Gastroesophageal sphincter (tissue), 4 donors: ENCODE data around the gene HES4. TPM values are rescaled to one million over a fixed set of nuclear protein-coding genes. Genes with fewer than 3 reads are reported as not detected.
A peak's percentile ranks its signal among the peaks of the same experiment; 100 is the strongest.

Experiments
- ATAC-seq: fragments of 150-250 bp; one replicate; pipeline ENCODE4 v1.9.1; 2016; ENCODE audit warnings: mild to moderate bottlenecking, moderate library complexity
- H3K27ac ChIP-seq, 4 donors: fragments of 200-600 bp; sonication (generic) in 3 of 4; 1 replicate in 3 of 4; 2 replicates in 1 of 4; pipeline ENCODE4 v1.5.1; 2016 to 2019
- H3K27me3 ChIP-seq: fragments of 200-600 bp; sonication (generic); one replicate; pipeline ENCODE4 v1.5.1; 2019
- H3K36me3 ChIP-seq, 2 donors: fragments of 200-600 bp; sonication (generic); one replicate each; pipeline ENCODE4 v1.5.1; 2019; ENCODE audit warnings: control low read depth in 1 of 2
- H3K4me1 ChIP-seq, 3 donors: fragments of 200-600 bp; sonication (generic); 1 replicate in 2 of 3; 2 replicates in 1 of 3; pipeline ENCODE4 v1.5.1; 2016 to 2019; ENCODE audit warnings: control low read depth in 2 of 3
- H3K4me3 ChIP-seq, 2 donors: fragments of 200-600 bp; sonication (generic); one replicate each; pipeline ENCODE4 v1.5.1; 2019; ENCODE audit warnings: mild to moderate bottlenecking in 1 of 2, moderate library complexity in 1 of 2
- H3K9me3 ChIP-seq, 3 donors: fragments of 200-600 bp; sonication (generic); one replicate each; pipeline ENCODE4 v1.5.1; 2017 to 2019; ENCODE audit warnings: control low read depth in 2 of 3
- EP300 ChIP-seq: sonication (generic); formaldehyde crosslinking; IDR thresholded peaks from one replicate; pipeline ENCODE4 v1.6.1; 2017; ENCODE audit warnings: antibody characterized with exemption, mild to moderate bottlenecking
- POLR2A ChIP-seq, 2 donors: fragments of 450-650 bp; IDR thresholded peaks; one replicate each; pipeline ENCODE4 v1.6.1; 2017; ENCODE audit warnings: antibody characterized with exemption in 2 of 2, mild to moderate bottlenecking in 2 of 2, moderate library complexity in 1 of 2
- POLR2AphosphoS5 ChIP-seq: sonication (generic); formaldehyde crosslinking; IDR thresholded peaks from one replicate; pipeline ENCODE4 v1.6.1; 2017; ENCODE audit warnings: antibody characterized with exemption
- WGBS, 2 donors: methylation state at CpG; one replicate each; pipeline ENCODE4 v1.1.5; 2018; ENCODE audit warnings: low coverage in 1 of 2; 5-methylcytosine and 5-hydroxymethylcytosine counted together
- total RNA-seq, 4 donors: library from RNA; depleted of rRNA; stranded (reverse); fragments of >200 nt; gene quantifications; one replicate each; pipeline ENCODE4 v1.1.0, GENCODE V29; 2016
- TF ChIP-seq, protein P1 (sequence below), 4 experiments: fragments of 200-600 bp in 2 of 4; fragments of 450-650 bp in 2 of 4; sonication (generic) in 1 of 4; IDR thresholded peaks; one replicate each; pipeline ENCODE4 v1.5.1; 2017 to 2019; ENCODE audit warnings: antibody characterized with exemption in 4 of 4, mild to moderate bottlenecking in 2 of 4, moderate library complexity in 2 of 4

Gene HES4
- total RNA-seq, 4 donors from 2014 or later: 33.6 to 77.6 (median 48.4) TPM

GRCh38 chr1:1040004-1040991 lies 40.4 kb upstream of the HES4 start:
- Histone ChIP-seq H3K27ac (peak overlapping the region in 2 of 4 donors; percentile 37 to 65), H3K9me3 (no peaks in the 10 kb centered on the region), H3K27me3 (peaks cover 2% of the 10 kb centered on the region), H3K4me3 (peak overlapping the region; percentile 28 to 57), H3K4me1 (peaks cover 3 to 26% (median 12%) of the 10 kb centered on the region in 3 donors), H3K36me3 (peaks cover 0 to 41% of the 10 kb centered on the region in 2 donors)
- peak; percentile 90 for ATAC-seq
- TF ChIP-seq POLR2A (IDR thresholded peaks at IDR 0.05): no peak
- TF ChIP-seq, protein P1, sequence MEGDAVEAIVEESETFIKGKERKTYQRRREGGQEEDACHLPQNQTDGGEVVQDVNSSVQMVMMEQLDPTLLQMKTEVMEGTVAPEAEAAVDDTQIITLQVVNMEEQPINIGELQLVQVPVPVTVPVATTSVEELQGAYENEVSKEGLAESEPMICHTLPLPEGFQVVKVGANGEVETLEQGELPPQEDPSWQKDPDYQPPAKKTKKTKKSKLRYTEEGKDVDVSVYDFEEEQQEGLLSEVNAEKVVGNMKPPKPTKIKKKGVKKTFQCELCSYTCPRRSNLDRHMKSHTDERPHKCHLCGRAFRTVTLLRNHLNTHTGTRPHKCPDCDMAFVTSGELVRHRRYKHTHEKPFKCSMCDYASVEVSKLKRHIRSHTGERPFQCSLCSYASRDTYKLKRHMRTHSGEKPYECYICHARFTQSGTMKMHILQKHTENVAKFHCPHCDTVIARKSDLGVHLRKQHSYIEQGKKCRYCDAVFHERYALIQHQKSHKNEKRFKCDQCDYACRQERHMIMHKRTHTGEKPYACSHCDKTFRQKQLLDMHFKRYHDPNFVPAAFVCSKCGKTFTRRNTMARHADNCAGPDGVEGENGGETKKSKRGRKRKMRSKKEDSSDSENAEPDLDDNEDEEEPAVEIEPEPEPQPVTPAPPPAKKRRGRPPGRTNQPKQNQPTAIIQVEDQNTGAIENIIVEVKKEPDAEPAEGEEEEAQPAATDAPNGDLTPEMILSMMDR (IDR thresholded peaks at IDR 0.05): peak in 3 of 4 experiments; percentile 35 to 48 (median 42)
- no CpG with 5 or more reads among the region's 99 CpGs for WGBS, 2 donors

DNA sequence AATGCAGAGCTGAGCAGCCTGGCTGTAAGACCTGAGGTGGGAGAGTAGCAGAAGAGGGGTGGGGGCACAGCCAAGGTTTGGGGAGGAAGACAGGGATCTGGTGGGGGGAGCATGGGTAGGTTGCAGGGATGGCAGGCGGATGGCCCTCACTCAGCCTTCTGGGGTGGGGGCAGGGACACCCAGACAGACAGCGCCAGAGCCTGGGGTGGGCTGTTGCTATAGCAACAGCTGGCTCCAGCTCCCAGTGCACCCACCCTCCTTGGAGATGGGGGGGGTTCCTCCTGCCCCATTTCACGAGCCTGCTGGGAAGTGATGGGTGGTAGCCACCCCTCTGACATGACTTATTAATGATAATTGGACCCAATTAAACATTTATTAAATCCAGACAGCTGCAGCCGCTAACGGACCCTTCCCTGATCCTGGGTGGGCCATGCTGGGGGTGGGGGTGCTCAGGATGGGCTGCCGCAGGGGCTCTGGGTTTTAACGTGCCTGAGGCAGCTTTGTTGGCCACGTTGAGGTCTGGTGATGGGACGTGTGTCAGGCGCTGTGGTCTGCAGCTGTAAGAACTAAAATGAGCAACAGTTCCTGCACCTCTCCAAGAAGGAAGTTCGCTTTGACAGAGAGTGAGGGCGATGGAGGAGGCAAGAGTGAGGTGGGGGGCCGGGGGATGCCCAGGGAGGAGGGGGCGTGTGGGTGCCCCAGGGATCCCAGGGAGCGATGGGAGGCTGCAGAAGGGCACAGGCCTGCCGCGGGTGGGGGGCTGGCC lies 39.4 kb upstream of the HES4 start:
- Histone ChIP-seq H3K4me1 (peaks cover 3 to 28% (median 12%) of the 10 kb centered on the region in 3 donors), H3K36me3 (peaks cover 0 to 34% of the 10 kb centered on the region in 2 donors), H3K27ac (no peak overlapping the region), H3K9me3 (no peaks in the 10 kb centered on the region), H3K4me3 (no peak overlapping the region), H3K27me3 (peaks cover 12% of the 10 kb centered on the region)
- ATAC-seq: no peak
- no peak for TF ChIP-seq POLR2AphosphoS5
- TF ChIP-seq POLR2A (IDR thresholded peaks at IDR 0.05): no peak
- TF ChIP-seq EP300: no peak
- TF ChIP-seq, protein P1 (IDR thresholded peaks at IDR 0.05): no peak
- 27 to 80% methylated on average over 1 to 3 of the region's 17 CpGs for WGBS, 2 donors

DNA sequence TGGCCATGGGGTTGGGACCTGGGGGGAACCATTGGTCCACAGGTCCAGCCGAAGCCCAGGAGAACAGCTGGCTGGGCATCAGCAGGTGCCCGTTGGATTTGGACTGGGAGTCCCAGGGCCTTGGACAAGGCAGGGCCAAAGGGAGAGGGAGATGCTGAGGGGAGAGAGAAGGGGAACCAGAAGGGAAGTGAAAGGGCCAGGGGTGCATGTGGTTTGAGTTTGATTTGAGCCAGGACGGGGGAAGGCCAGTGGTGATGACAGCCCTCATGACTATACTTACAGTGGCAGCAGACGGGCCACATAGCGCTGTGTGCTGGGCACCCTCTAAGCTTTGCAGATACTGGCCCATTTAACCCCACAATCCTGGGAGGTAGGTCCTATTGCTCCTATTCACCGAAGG lies 38.8 kb upstream of the HES4 start:
- no peak for TF ChIP-seq POLR2A (IDR thresholded peaks at IDR 0.05)
- no peak for TF ChIP-seq POLR2AphosphoS5
- no peak for TF ChIP-seq EP300
- TF ChIP-seq, protein P1 (IDR thresholded peaks at IDR 0.05): no peak

DNA sequence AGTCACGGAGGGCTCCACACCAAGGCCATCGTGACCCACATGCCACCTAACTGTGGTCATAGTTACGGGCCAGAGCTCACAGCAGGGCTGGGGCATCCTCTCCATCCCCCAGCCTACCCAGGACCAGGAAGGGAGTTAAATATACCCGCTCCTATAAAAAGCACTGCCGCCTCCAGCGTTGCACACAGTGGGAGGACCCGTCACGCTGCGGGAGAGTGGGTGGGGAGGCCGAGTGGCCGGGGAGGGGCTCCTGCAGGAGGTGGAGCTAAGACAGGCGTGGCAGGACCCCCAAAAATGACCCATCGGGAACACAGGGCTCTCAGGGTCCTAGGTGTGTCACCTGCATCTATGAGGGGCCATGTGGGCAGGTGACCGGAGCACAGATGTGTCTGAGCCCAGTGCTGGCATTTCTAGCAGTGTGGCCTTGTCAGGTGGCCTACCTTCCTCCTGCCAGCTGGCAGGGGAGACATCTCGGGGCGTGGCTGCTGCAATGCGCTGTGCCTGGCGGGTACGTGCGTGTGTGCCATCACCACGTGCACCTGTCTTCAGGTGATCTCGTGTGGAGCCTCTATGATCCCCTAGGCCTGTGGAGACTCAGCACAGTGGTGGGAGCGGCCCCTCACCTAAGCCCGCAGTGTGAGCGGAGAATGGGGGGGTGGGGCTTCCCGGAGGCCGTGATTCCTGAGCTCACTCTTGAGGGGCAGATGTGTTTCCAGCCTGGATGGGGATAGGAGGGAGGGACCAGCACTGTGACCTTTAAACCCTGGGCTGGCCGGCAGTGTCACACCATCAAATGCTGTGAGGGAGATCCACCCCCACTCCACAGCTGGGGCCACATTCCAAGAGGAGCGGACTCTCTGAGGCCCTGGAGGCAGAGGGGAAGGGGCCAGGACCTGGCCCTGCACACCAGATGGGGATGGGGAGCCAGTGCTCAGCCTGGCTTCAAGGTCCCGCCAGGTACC lies 37.8 kb upstream of the HES4 start:
- H3K9me3 ChIP-seq: no peaks in the 10 kb centered on the region
- no peak overlapping the region for H3K4me3 ChIP-seq
- H3K4me1 ChIP-seq: peaks cover 3 to 45% (median 27%) of the 10 kb centered on the region in 3 donors
- H3K27ac ChIP-seq: no peak overlapping the region
- ATAC-seq: no peak
- H3K27me3 ChIP-seq: peaks cover 29% of the 10 kb centered on the region
- WGBS, 2 donors: 100% methylated on average over 1 of the region's 30 CpGs; no CpG with 5 or more reads in 1 of the 2 donors
- H3K36me3 ChIP-seq: peaks cover 0 to 20% of the 10 kb centered on the region in 2 donors
- TF ChIP-seq POLR2AphosphoS5: no peak
- TF ChIP-seq, protein P1 (IDR thresholded peaks at IDR 0.05): no peak
- no peak for TF ChIP-seq POLR2A (IDR thresholded peaks at IDR 0.05)
- TF ChIP-seq EP300: no peak

More for the DNA sequence above, 38.8 kb upstream of the HES4 start:
- 60 to 88% methylated on average over 2 to 5 of the region's 6 CpGs for WGBS, 2 donors
- Histone ChIP-seq H3K27me3 (peaks cover 19% of the 10 kb centered on the region), H3K36me3 (peaks cover 0 to 28% of the 10 kb centered on the region in 2 donors), H3K27ac (no peak overlapping the region), H3K4me3 (no peak overlapping the region), H3K9me3 (no peaks in the 10 kb centered on the region), H3K4me1 (peaks cover 3 to 34% (median 18%) of the 10 kb centered on the region in 3 donors)
- no peak for ATAC-seq
